WTC11 (cell line): ENCODE measurements around the gene BHLHE23. TPM values are rescaled to one million over a fixed set of nuclear protein-coding genes. Genes with fewer than 3 reads are reported as not detected.

ENCODE experiments used
- ATAC-seq: fragments of 200-7000 bp; cut with Tn5 transposase; 2 replicates; pipeline ENCODE4 v1.10.0; 2021; ENCODE audit warnings: mild to moderate bottlenecking, moderate library complexity
- CTCF ChIA-PET: fragments of 300-600 bp; sonication (Branson Sonifier 250); formaldehyde crosslinking; loops from one replicate; lab custom pipeline; 2021; ENCODE audit warnings: antibody characterized with exemption; lab: Charles Lee
- POLR2A ChIA-PET: fragments of 350-600 bp; sonication (Branson Sonifier 250); formaldehyde crosslinking; loops from one replicate; lab custom pipeline; 2021; ENCODE audit warnings: antibody characterized with exemption; lab: Charles Lee
- DNase-seq: peaks from one replicate; pipeline ENCODE4 v3.0.0; 2021; ENCODE audit warnings: low spot score
- H3K27ac Mint-ChIP-seq: 2 replicates; pipeline ENCODE4 v1.8.0; 2021; ENCODE audit warnings: mixed read lengths
- H3K27me3 Mint-ChIP-seq: 2 replicates; pipeline ENCODE4 v1.8.0; 2021; ENCODE audit warnings: low read depth, mild to moderate bottlenecking, moderate library complexity, mixed read lengths
- H3K36me3 Mint-ChIP-seq: 2 replicates; pipeline ENCODE4 v1.8.0; 2021; ENCODE audit warnings: mixed read lengths
- H3K4me1 Mint-ChIP-seq: 2 replicates; pipeline ENCODE4 v1.8.0; 2022; ENCODE audit warnings: mixed read lengths
- H3K4me3 Mint-ChIP-seq: 2 replicates; pipeline ENCODE4 v1.8.0; 2021; ENCODE audit warnings: mild to moderate bottlenecking, moderate library complexity, mixed read lengths
- H3K9me3 Mint-ChIP-seq: 2 replicates; pipeline ENCODE4 v1.8.0; 2021; ENCODE audit warnings: mixed read lengths
- AFF4 ChIP-seq: sonication (generic); formaldehyde crosslinking; IDR thresholded peaks from 2 replicates; pipeline ENCODE4 v1.8.1; 2023; ENCODE audit warnings: mild to moderate bottlenecking, missing genetic modification reagents, borderline replicate concordance
- ATF2 ChIP-seq: sonication (generic); formaldehyde crosslinking; IDR thresholded peaks from 2 replicates; pipeline ENCODE4 v1.8.1; 2022; ENCODE audit warnings: low read depth, missing genetic modification reagents, borderline replicate concordance
- ATF3 ChIP-seq: sonication (generic); formaldehyde crosslinking; conservative IDR thresholded peaks from 2 replicates; pipeline ENCODE4 v1.8.1; 2022; ENCODE audit warnings: mild to moderate bottlenecking, missing genetic modification reagents
- ESRRA ChIP-seq: sonication (generic); formaldehyde crosslinking; IDR thresholded peaks from 2 replicates; pipeline ENCODE4 v1.8.1; 2022; ENCODE audit warnings: mild to moderate bottlenecking, missing genetic modification reagents, borderline replicate concordance
- FOXK1 ChIP-seq: sonication (generic); formaldehyde crosslinking; IDR thresholded peaks from 2 replicates; pipeline ENCODE4 v1.8.0; 2022; ENCODE audit warnings: mild to moderate bottlenecking, moderate library complexity, missing genetic modification reagents
- FOXP4 ChIP-seq: sonication (generic); formaldehyde crosslinking; IDR thresholded peaks from 2 replicates; pipeline ENCODE4 v1.8.0; 2022; ENCODE audit warnings: mild to moderate bottlenecking, missing genetic modification reagents
- GRHL2 ChIP-seq: fragments of 250-450 bp; sonication (Bioruptor Pico); IDR thresholded peaks from 2 replicates; pipeline ENCODE4 v1.8.0; 2022; ENCODE audit warnings: mild to moderate bottlenecking, moderate library complexity; ENCODE audit not compliant: insufficient replicate concordance, severe bottlenecking
- HMGXB4 ChIP-seq: sonication (generic); formaldehyde crosslinking; IDR thresholded peaks from 2 replicates; pipeline ENCODE4 v1.8.1; 2023; ENCODE audit warnings: mild to moderate bottlenecking, moderate library complexity, missing genetic modification reagents
- JAZF1 ChIP-seq: fragments of 250-450 bp; sonication (Bioruptor Pico); IDR thresholded peaks from 2 replicates; pipeline ENCODE4 v1.9.0; 2021; ENCODE audit warnings: moderate library complexity, mild to moderate bottlenecking, inconsistent platforms
- NR1H2 ChIP-seq: sonication (generic); formaldehyde crosslinking; IDR thresholded peaks from 2 replicates; pipeline ENCODE4 v1.9.0; 2021; ENCODE audit warnings: mild to moderate bottlenecking, moderate library complexity, missing genetic modification reagents
- PREB ChIP-seq: sonication (generic); formaldehyde crosslinking; IDR thresholded peaks from 2 replicates; pipeline ENCODE4 v1.8.1; 2022; ENCODE audit warnings: mild to moderate bottlenecking, missing genetic modification reagents, moderate library complexity, borderline replicate concordance
- RELA ChIP-seq: sonication (generic); formaldehyde crosslinking; IDR thresholded peaks from 2 replicates; pipeline ENCODE4 v1.8.1; 2022; ENCODE audit warnings: missing genetic modification reagents, mild to moderate bottlenecking, borderline replicate concordance
- STAT6 ChIP-seq: sonication (generic); formaldehyde crosslinking; conservative IDR thresholded peaks from 2 replicates; pipeline ENCODE4 v1.8.1; 2023; ENCODE audit warnings: mild to moderate bottlenecking, low read depth, missing genetic modification reagents, moderate library complexity
- ZNF121 ChIP-seq: sonication (generic); formaldehyde crosslinking; IDR thresholded peaks from 2 replicates; pipeline ENCODE4 v1.8.0; 2023; ENCODE audit warnings: missing genetic modification reagents
- ZNF396 ChIP-seq: fragments of 250-450 bp; sonication (Bioruptor Pico); IDR thresholded peaks from 2 replicates; pipeline ENCODE4 v1.8.0; 2021; ENCODE audit warnings: mild to moderate bottlenecking, moderate library complexity, borderline replicate concordance
- total RNA-seq: library from RNA; stranded (reverse); gene quantifications from 3 replicates; pipeline ENCODE4 v1.2.3, GENCODE V29; 2021

Gene BHLHE23
- total RNA-seq, 1 experiment from 2014 or later: 1.3 TPM

GRCh38 chr20:63047267-63047666, 40.5 kb upstream of the BHLHE23 start:
- H3K27ac Mint-ChIP-seq: no peak overlapping the region
- no peak overlapping the region for H3K4me3 Mint-ChIP-seq
- POLR2A ChIA-PET: no interaction called here
- CTCF ChIA-PET: interaction anchor here (1.4 kb wide), 1 partner anchor 75 kb away, joined by 4 read pairs; no protein-coding TSS in a partner anchor
- no peaks in the 10 kb centered on the region for H3K4me1 Mint-ChIP-seq
- DNase-seq (no peak), ATAC-seq (no peak)
- H3K36me3 Mint-ChIP-seq: 0 out of 2 replicates have a peak, but pooled peaks cover 6% of the 10 kb centered on the region
- TF ChIP-seq GRHL2: no peak
- no peak for TF ChIP-seq ZNF396 (CRISPR knock-in tag)
- TF ChIP-seq RELA (CRISPR knock-in tag): no peak
- peaks cover 9% of the 10 kb centered on the region for H3K27me3 Mint-ChIP-seq
- peaks cover 14% of the 10 kb centered on the region for H3K9me3 Mint-ChIP-seq

GRCh38 chr20:63046841-63047240, 40.1 kb upstream of the BHLHE23 start:
- Mint-ChIP-seq H3K9me3 (peaks cover 14% of the 10 kb centered on the region), H3K4me3 (no peak overlapping the region), H3K27ac (no peak overlapping the region), H3K27me3 (peaks cover 9% of the 10 kb centered on the region), H3K36me3 (0 out of 2 replicates have a peak, but pooled peaks cover 6% of the 10 kb centered on the region), H3K4me1 (no peaks in the 10 kb centered on the region)
- ChIA-PET POLR2A (no interaction called here), CTCF (interaction anchor here (1.4 kb wide), 1 partner anchor 74 kb away, joined by 4 read pairs; no protein-coding TSS in a partner anchor)
- TF ChIP-seq AFF4 (CRISPR knock-in tag): no peak
- TF ChIP-seq RELA (CRISPR knock-in tag): no peak
- TF ChIP-seq ATF2: no peak
- TF ChIP-seq FOXK1 (CRISPR knock-in tag): no peak
- TF ChIP-seq HMGXB4: no peak
- TF ChIP-seq JAZF1: no peak
- no peak for TF ChIP-seq ZNF121 (CRISPR knock-in tag)
- no peak for TF ChIP-seq PREB (CRISPR knock-in tag)
- TF ChIP-seq STAT6 (CRISPR knock-in tag): no peak
- TF ChIP-seq ATF3 (CRISPR knock-in tag): no peak
- TF ChIP-seq NR1H2: no peak
- TF ChIP-seq ESRRA (CRISPR knock-in tag): no peak
- TF ChIP-seq FOXP4: no peak
- no peak for DNase-seq
- no peak for ATAC-seq
